HepG2 (cell line): Measurements from ENCODE around the gene PEX11B. TPM values are rescaled to one million over a fixed set of nuclear protein-coding genes. Genes with fewer than 3 reads are reported as not detected.

Experiments used
- CHD4 ChIP-seq: fragments of 200-600 bp; sonication (generic); IDR thresholded peaks from 2 replicates; pipeline ENCODE4 v1.7.0; 2017; ENCODE audit warnings: mild to moderate bottlenecking, low read length, borderline replicate concordance
- ETV6 ChIP-seq: sonication (generic); formaldehyde crosslinking; conservative IDR thresholded peaks from 2 replicates; pipeline ENCODE4 v1.4.0; 2020; ENCODE audit warnings: missing genetic modification reagents
- FOXK1 ChIP-seq: sonication (generic); formaldehyde crosslinking; IDR thresholded peaks from 2 replicates; pipeline ENCODE4 v1.4.0; 2020; ENCODE audit warnings: low read depth, missing genetic modification reagents, borderline replicate concordance
- FOXP1 ChIP-seq, 2 experiments: fragments of 450-650 bp in 1 of 2; IDR thresholded peaks; 2 replicates each; pipeline ENCODE4 v1.6.1; 2017 to 2018; ENCODE audit warnings: antibody characterized with exemption in 1 of 2
- HNRNPH1 ChIP-seq: fragments of 200-400 bp; formaldehyde crosslinking; optimal IDR thresholded peaks from 2 replicates; pipeline ENCODE3; 2017; ENCODE audit warnings: mild to moderate bottlenecking, low read depth, low read length
- MLXIP ChIP-seq: sonication (generic); formaldehyde crosslinking; IDR thresholded peaks from 2 replicates; pipeline ENCODE4 v1.9.0; 2021; ENCODE audit warnings: missing genetic modification reagents, borderline replicate concordance
- NR3C1 ChIP-seq: sonication (generic); formaldehyde crosslinking; IDR thresholded peaks from 2 replicates; pipeline ENCODE4 v1.4.0; 2020; ENCODE audit warnings: missing genetic modification reagents
- RXRA ChIP-seq: sonication (generic); formaldehyde crosslinking; IDR thresholded peaks from 2 replicates; pipeline ENCODE4 v1.5.1; 2020; ENCODE audit warnings: missing genetic modification reagents
- SAFB2 ChIP-seq: sonication (generic); formaldehyde crosslinking; IDR thresholded peaks from 2 replicates; pipeline ENCODE4 v1.5.1; 2020; ENCODE audit warnings: missing genetic modification reagents, low read depth, mild to moderate bottlenecking, borderline replicate concordance
- YY1 ChIP-seq: IDR thresholded peaks from 2 replicates; pipeline ENCODE4 v1.6.1; 2011; ENCODE audit warnings: low read length, low read depth, moderate library complexity, mild to moderate bottlenecking; ENCODE audit not compliant: insufficient read depth, insufficient replicate concordance
- ZNF101 ChIP-seq: sonication (generic); formaldehyde crosslinking; IDR thresholded peaks from 2 replicates; pipeline ENCODE4 v1.4.0; 2020; ENCODE audit warnings: mild to moderate bottlenecking, low read depth, missing genetic modification reagents, borderline replicate concordance
- ZNF138 ChIP-seq: sonication (generic); formaldehyde crosslinking; IDR thresholded peaks from 2 replicates; pipeline ENCODE4 v1.5.0; 2020; ENCODE audit warnings: mild to moderate bottlenecking, low read depth, missing genetic modification reagents
- ZNF292 ChIP-seq: sonication (generic); formaldehyde crosslinking; IDR thresholded peaks from 2 replicates; pipeline ENCODE4 v1.8.1; 2022; ENCODE audit warnings: mild to moderate bottlenecking, low read depth, missing genetic modification reagents, borderline replicate concordance
- ZNF567 ChIP-seq: sonication (generic); formaldehyde crosslinking; IDR thresholded peaks from 2 replicates; pipeline ENCODE4 v1.8.1; 2023; ENCODE audit warnings: mild to moderate bottlenecking, missing genetic modification reagents, borderline replicate concordance
- polyA plus RNA-seq, 8 experiments: library from polyadenylated mRNA; depleted of rRNA in 3 of 8; stranded (reverse) in 7 of 8; unstranded in 1 of 8; fragments of >200 nt; fragmentation: Illumina TruSeq in 4 of 8; extraction: Trizol in 4 of 8; gene quantifications; 2 replicates each; pipeline versions ENCODE4 v1.2.1 to v1.2.3, GENCODE V29; 2011 to 2016; ENCODE audit warnings: low read depth in 4 of 8, missing spikeins in 1 of 8, mixed read lengths in 1 of 8; ENCODE audit not compliant: insufficient read depth in 1 of 8
- total RNA-seq, 5 experiments: library from RNA; depleted of rRNA; stranded (reverse); fragments of >200 nt; fragmentation: Illumina TruSeq; extraction: Trizol; gene quantifications; 2 replicates each; pipeline ENCODE4 v1.2.3, GENCODE V29; 2016; ENCODE audit warnings: low read depth in 1 of 5
- TF ChIP-seq, protein P1 (sequence below): sonication (generic); formaldehyde crosslinking; conservative IDR thresholded peaks from 2 replicates; pipeline ENCODE4 v1.5.0; 2020; ENCODE audit warnings: missing genetic modification reagents
- TF ChIP-seq, protein P2 (sequence below): sonication (generic); formaldehyde crosslinking; IDR thresholded peaks from 2 replicates; pipeline ENCODE4 v1.5.1; 2020; ENCODE audit warnings: mild to moderate bottlenecking, missing genetic modification reagents
- TF ChIP-seq, protein P3 (sequence below): sonication (generic); formaldehyde crosslinking; IDR thresholded peaks from 2 replicates; pipeline ENCODE4 v1.5.0; 2020; ENCODE audit warnings: mild to moderate bottlenecking, missing genetic modification reagents

PEX11B gene
- total and polyA plus RNA-seq, 2 of the 13 experiments (the other 11 are each of a cell fraction or from before 2014, with no cell fraction given), result 21.6 to 48.4 TPM

GRCh38 chr1:145891587-145892485 lies 26.7 kb downstream of the PEX11B start (continued):
- TF ChIP-seq MLXIP (CRISPR knock-in tag), result no peak
- TF ChIP-seq ZNF292 (CRISPR knock-in tag), result no peak
- 0 out of 2 replicates have a peak, but pooled peaks have one; percentile 61 for TF ChIP-seq RXRA (CRISPR knock-in tag)
- TF ChIP-seq ZNF138 (CRISPR knock-in tag), result no peak
- no peak for TF ChIP-seq NR3C1
- TF ChIP-seq ZNF567 (CRISPR knock-in tag), result 0 out of 2 replicates have a peak, but pooled peaks have one; percentile 58
- TF ChIP-seq, protein P1, sequence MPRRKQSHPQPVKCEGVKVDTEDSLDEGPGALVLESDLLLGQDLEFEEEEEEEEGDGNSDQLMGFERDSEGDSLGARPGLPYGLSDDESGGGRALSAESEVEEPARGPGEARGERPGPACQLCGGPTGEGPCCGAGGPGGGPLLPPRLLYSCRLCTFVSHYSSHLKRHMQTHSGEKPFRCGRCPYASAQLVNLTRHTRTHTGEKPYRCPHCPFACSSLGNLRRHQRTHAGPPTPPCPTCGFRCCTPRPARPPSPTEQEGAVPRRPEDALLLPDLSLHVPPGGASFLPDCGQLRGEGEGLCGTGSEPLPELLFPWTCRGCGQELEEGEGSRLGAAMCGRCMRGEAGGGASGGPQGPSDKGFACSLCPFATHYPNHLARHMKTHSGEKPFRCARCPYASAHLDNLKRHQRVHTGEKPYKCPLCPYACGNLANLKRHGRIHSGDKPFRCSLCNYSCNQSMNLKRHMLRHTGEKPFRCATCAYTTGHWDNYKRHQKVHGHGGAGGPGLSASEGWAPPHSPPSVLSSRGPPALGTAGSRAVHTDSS (CRISPR knock-in tag), result no peak
- no peak for TF ChIP-seq ZNF101 (CRISPR knock-in tag)
- no peak for TF ChIP-seq ETV6 (CRISPR knock-in tag)
- peak; percentile 76 for TF ChIP-seq YY1
- TF ChIP-seq SAFB2 (CRISPR knock-in tag), result peak; percentile 32; the same call in 1 of the 2 replicates
- no peak for TF ChIP-seq FOXP1 (IDR thresholded peaks at IDR 0.05)
- TF ChIP-seq FOXP1 (CRISPR knock-in tag; IDR thresholded peaks at IDR 0.05), result peak; percentile 74
- TF ChIP-seq HNRNPH1, result no peak
- no peak for TF ChIP-seq CHD4
- TF ChIP-seq, protein P2, sequence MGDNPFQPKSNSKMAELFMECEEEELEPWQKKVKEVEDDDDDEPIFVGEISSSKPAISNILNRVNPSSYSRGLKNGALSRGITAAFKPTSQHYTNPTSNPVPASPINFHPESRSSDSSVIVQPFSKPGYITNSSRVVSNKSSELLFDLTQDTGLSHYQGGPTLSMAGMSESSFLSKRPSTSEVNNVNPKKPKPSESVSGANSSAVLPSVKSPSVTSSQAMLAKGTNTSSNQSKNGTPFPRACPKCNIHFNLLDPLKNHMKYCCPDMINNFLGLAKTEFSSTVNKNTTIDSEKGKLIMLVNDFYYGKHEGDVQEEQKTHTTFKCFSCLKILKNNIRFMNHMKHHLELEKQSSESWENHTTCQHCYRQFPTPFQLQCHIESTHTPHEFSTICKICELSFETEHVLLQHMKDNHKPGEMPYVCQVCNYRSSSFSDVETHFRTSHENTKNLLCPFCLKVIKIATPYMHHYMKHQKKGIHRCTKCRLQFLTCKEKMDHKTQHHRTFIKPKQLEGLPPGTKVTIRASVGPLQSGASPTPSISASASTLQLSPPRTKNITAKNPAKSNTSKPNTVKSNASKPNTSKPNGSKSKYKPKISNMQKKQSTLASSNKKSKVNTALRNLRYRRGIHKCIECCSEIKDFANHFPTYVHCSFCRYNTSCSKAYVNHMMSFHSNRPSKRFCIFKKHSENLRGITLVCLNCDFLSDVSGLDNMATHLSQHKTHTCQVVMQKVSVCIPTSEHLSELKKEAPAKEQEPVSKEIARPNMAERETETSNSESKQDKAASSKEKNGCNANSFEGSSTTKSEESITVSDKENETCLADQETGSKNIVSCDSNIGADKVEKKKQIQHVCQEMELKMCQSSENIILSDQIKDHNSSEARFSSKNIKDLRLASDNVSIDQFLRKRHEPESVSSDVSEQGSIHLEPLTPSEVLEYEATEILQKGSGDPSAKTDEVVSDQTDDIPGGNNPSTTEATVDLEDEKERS (CRISPR knock-in tag), result no peak
- TF ChIP-seq, protein P3, sequence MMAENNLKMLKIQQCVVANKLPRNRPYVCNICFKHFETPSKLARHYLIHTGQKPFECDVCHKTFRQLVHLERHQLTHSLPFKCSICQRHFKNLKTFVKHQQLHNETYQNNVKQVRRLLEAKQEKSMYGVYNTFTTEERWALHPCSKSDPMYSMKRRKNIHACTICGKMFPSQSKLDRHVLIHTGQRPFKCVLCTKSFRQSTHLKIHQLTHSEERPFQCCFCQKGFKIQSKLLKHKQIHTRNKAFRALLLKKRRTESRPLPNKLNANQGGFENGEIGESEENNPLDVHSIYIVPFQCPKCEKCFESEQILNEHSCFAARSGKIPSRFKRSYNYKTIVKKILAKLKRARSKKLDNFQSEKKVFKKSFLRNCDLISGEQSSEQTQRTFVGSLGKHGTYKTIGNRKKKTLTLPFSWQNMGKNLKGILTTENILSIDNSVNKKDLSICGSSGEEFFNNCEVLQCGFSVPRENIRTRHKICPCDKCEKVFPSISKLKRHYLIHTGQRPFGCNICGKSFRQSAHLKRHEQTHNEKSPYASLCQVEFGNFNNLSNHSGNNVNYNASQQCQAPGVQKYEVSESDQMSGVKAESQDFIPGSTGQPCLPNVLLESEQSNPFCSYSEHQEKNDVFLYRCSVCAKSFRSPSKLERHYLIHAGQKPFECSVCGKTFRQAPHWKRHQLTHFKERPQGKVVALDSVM (CRISPR knock-in tag), result peak; percentile 43; the same call in 1 of the 2 replicates
- peak; percentile 88; the same call in 1 of the 2 replicates for TF ChIP-seq FOXK1 (CRISPR knock-in tag)
